Fibroblast of the conjunctiva (primary cell): ENCODE results near the gene RBM33.
"Not testable (repeated sequence)": the region's sequence is repeated elsewhere in the genome, so short reads cannot be mapped to it uniquely, and the experiment has no call there.

Experiments
- DNase-seq: peaks from one replicate; pipeline ENCODE4 v3.0.0-alpha.2; 2010; ENCODE audit warnings: low read depth

Gene RBM33

DNA sequence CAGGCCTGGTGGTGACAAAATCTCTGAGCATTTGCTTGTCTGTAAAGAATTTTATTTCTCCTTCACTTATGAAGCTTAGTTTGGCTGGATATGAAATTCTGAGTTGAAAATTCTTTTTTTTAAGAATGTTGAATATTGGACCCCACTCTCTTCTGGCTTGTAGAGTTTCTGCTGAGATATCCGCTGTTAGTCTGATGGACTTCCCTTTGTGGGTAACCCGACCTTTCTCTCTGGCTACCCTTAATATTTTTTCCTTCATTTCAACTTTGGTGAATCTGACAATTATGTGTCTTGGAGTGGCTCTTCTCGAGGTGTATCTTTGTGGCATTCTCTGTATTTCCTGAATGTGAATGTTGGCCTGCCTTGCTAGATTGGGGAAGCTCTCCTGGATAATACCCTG is 46.2 kb downstream of the RBM33 start:
- not testable (repeated sequence) for DNase-seq

DNA sequence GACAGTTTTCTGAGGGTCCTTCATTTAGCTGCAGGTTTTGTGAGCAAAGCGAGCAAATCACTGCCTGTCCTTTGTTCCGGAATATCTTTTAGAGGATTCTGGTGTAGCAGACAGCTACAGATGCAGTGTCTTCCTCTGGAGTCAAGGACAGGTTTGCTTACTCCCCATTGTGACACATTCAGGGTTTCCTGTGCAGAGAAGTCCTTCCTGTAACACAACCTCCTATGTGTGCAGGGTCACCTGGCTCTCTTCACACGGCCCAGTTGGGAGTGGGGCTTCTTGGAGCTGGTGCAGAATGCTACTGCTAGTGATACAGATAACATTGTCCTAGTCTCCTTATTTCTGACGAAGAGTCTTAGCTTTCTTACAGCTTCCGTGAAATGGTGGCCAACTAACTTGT is 47.9 kb downstream of the RBM33 start:
- no peak for DNase-seq

DNA sequence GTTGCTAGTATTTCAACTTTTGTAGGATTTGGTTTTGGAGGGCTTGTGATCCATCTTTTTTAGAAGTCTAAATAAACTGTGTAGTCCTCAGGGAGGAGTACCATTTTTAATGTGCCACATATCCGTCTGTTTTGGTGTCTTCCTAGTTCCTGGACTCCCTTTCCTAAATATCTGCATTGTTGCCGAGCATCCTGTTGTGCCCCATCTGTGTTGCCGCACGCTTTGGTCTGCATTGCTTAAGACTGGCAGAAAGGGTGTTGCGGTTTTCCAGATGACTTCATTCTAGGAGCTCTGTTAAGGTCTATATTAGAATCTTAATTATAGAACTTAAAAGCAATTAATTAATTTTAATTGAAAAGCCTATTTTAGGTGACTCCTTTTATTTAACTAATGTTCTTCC is 49.4 kb downstream of the RBM33 start:
- DNase-seq, result no peak

DNA sequence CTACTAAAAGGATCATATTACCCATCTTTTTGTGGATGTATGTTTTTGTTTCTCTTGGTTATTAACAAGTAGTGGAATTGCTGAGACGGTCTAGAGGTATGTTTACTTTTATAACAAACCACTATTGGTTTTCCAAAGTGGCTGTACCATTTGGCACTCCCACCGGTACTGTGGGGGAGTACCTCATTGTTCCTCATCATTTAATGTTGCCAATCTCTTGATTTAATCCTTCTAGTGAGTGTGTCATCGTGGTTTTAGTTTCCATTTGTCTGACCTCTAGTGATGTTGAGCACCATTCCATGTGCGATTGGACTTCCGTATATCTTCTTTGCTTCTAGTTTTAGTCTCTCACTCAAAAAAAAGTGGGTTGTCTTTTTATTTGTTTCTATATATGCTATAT is 50.4 kb downstream of the RBM33 start:
- no peak for DNase-seq

DNA sequence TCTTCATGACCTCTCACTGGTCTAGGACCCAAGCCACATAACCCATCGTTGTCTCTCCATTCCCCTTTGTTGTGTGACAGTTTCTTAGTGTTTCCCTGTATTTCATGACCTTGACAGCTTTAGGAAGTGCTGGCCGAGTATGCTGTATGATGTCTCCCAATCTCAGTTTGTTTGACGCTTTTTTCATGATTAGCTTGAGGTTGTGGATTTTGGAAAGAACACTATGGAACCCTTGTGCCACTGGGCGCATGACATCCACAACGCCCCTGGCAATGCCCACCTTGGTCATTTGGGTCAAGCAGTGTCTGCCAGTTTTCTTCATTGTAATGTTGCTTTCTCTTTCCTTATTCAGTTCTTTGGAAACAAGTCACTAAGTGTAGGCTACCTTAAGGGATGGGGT is 52.3 kb downstream of the RBM33 start:
- no peak for DNase-seq

DNA sequence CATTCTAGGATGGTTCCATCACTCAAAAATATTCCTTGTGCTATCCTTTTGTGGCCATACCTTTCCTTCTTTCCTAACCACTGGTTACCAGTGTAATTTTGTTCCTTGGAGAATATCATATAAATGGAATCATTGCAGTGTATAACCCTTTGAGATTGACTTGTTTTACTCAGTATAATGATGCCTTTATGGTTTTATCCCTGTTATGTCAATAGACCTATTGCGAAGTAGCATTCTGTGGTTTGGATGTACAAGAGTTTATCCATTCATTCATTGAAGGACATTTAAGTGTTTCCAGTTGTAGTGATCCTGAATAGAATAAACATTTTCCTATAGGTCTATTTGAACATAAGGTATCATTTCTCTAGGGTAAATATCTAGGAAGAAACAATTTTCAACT is 54.2 kb downstream of the RBM33 start:
- DNase-seq, result no peak

DNA sequence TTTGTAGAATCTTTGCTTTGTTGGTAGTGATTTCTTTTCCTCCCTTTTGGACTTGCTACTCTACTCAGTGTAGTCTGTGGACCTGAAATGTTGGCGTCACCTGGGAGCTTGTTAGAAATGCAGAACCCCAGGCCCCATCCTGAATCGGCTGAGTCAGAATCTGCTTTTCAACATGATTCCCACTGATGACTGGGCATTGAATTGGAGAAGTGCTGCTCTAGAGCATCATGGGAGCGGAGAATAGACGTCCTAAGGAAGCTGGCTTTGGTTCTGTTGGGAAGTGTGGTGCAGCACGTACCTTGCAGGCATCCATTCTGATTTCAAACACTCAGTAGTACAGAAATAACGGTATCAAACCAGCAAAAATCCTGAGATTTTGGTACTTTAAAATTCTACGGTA is 54.7 kb downstream of the RBM33 start:
- DNase-seq, result no peak

DNA sequence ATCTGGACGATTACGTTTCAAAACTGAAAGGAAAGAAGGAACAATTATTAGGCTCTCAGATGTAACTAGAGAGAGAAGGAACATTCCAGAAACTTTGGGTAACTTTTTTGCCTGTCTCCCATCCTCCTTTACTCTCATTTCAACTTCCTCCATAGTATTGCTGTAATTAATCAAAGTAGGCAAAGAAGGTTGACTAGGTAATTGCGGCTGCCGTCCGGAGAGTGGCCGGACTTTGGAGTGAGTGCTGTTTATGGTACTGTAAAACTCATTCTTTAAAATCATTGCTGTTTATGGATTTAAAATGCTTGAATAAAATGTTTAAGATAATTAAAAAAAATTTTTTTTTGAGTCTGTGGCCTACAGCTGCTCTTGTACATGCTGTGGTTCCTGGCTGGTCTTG is 56.4 kb downstream of the RBM33 start:
- DNase-seq, result no peak

DNA sequence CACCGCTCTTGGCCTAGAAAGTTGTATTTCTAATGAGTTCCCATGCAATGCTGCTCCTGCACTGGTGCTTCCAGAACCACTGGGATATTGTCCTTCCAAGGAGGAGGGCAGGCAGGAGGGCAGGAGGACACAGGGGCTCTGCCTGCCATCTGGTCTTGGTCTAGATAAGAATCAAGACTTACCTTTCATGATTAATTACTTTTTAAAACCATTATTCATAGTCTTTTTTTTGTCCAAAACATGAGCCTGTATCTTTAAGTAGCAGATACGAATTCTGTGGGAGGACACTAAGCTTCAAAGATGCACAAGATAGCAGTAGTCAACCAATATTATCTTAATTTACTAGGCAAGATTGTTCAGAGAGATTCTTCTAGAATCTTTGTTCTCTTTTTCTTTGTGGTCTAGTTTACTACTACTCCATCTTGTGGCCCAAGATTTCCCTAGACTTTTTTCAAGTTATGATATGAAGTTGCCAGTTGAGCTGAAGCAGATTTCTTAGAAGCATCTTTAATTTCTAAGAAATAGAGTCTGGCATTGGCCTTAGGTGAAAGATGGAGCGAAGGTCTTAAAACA is 57.6 kb downstream of the RBM33 start:
- no peak for DNase-seq

DNA sequence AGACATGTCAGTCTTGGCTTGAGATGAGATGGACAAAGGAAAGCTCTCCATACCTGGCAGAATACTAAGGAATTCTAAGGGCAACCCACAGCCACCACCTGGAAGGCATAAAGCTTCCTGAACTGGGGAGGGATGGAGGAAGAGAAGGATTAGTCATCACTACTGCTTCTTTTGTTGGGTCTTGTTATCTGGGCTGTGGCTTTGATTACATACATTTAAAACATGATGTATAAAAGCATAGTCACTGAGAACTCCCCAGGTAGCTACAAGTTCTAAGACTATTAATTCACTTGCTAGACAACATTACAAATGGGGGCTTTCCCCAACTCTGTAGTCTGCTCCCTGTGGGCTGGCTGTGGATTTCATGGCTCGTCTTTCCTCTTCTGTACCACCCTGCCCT is 58.2 kb downstream of the RBM33 start:
- no peak for DNase-seq

DNA sequence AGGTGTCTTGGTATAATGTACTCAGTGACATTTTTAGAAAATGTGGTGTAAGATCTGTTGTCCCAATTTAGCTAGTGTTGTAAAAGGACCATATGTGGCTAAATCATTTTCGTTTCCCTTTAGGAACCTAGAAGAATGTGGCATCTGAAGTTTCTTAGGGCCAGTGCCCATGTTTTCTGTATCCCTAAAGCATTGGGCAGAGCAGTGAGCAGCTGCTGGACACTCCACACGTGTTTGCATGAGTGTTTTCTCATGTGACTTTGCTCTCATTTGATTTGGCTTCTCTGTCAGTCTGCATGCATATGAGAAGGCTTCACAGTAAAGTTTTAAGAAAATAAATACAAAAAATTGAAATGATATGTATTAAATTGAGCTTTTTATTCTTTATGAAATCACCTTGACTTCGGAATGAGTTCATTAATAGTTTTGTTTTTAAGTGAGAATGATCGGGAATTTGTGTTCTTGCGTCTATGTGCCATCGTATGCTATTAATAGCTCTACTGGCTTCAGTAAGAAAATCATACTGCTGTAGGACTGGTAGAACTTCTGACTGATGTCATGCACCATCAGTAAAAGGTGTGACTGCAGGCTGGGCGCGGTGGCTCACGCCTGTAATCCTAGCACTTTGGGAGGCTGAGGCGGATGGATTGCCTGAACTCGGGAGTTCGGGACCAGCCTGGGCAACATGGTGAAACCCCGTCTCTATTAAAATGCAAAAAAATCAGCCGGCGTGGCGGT is 61.3 kb downstream of the RBM33 start:
- no peak for DNase-seq

DNA sequence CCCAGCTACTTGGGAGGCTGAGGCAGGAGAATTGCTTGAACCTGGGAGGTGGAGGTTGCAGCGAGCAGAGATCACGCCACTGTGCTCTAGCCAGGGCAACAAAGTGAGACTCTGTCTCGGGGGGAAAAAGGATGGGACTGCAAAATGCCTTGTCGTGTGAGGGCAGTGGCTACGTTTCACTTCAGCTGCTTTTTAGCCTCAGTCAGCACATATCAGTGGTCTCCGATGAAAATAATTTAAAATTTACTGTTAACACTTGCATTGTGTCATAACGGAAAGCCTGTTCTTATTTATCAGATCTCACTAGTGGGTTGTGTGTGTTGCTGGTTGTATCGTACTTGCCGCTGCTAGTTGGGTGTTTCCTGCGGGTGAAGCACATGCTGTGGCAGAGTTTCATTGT is 61.9 kb downstream of the RBM33 start:
- no peak for DNase-seq

DNA sequence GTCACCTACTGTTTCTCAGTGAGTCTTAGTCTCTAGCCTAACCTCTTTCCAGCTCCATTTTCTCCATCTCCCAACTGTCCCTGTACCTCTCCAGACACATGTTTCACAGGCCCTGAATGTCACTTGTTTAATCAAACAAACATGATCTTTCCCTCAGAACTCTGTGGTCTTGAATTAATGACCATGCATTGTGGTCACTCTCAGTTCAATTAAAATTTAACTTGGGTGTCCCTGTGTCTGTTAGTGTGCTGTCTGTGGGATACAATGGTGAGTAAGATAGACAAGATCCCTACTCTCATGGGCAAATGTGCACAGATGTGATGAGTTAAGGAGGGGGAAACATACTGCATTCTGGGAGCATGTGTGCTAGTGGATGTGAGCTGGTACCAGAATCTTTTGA is 65.0 kb downstream of the RBM33 start:
- DNase-seq, result no peak

DNA sequence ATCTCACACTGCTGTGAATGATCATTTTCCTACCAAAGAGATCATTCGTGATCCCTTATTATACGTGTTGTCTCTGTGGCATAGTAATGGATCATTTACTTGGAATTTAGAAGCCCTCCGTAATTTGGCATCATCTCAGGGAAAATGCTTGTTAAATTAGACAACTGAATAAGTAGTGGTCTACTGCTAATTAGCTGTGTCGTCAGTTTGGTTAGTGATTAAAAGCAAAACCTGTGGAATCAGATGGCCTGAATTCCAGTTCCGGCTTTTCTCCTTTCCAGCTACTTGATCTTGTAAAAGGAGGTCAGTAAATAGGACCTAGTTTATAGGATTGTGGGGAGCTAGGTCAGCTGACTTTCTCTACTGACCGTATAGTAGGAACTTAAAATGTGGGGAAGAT is 65.6 kb downstream of the RBM33 start:
- no peak for DNase-seq

DNA sequence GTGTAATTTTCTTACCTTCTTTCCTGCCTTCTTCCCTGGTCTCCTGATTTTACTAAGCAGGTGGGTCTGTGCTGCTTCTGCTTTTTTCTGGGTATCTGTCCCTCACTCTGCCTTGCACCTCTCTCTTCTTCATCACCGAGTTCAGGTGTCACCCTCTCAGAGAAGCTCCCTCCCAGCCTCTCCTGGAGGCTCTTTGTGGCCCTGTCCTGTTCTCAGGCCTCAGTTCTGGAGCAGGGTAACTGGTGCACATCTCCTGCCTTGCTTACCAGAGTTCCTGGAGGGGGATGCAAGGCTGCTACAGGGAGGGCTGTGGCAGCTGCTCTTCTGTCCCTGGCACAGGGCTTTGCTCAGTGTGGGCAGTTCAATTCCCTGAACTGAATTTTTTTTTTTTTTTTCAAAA is 66.1 kb downstream of the RBM33 start:
- no peak for DNase-seq

DNA sequence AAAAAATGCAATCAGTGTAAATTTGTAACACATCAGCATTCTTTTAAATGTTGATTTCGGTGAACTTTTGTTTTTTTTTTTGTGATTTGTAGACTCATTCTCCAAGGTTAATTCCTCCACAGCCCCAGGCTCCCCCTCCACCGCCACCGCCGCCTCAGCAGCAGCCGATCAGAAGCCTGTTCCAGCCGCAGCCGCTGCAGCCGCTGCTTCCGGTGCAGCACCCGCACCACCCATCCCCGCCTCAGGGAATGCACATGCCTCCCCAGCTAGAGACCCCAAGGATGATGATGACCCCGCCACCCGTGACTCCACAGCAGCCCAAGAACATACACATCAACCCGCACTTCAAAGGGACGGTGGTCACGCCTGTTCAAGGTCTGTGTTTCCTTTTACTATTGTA is 66.6 kb downstream of the RBM33 start:
- no peak for DNase-seq

DNA sequence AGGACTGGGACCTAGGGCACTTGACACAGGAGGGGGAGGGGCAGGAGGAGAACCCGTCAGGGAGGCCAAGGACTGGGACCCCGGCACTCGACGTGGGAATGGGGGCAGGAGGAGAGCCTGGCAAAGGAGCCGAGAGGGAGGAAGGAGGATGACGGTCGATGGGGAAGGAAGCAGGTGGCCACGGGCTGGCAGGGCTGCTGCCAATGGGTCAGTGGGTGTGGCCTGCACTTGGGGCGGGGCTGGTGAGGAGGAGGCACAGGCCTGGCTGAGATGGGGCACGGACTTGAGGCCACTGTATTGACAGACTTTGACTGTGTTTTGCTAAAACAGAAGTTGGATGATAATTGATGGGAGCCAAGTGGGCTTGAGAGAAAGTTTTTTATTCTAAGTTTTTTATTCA is 68.9 kb downstream of the RBM33 start:
- no peak for DNase-seq

DNA sequence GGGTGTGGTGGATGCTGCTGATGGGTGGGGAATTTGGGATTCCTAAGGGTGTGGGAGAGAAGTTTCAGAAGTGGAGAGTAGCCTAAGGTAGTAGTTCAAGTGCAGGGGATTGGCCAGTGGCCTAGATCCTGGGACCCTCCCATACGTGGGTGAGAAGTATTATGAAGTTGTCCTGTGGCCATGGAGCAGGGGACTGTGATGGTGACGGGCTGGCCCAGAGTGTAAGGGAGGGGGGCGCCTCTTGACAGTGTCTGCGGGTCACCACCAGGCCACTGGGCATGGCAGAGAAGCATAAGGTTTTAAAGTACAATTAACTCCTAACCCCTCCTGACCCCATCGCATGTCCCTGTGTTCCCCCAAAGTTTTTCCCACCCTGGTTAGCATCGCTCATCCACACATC is 70.2 kb downstream of the RBM33 start:
- DNase-seq, result no peak

DNA sequence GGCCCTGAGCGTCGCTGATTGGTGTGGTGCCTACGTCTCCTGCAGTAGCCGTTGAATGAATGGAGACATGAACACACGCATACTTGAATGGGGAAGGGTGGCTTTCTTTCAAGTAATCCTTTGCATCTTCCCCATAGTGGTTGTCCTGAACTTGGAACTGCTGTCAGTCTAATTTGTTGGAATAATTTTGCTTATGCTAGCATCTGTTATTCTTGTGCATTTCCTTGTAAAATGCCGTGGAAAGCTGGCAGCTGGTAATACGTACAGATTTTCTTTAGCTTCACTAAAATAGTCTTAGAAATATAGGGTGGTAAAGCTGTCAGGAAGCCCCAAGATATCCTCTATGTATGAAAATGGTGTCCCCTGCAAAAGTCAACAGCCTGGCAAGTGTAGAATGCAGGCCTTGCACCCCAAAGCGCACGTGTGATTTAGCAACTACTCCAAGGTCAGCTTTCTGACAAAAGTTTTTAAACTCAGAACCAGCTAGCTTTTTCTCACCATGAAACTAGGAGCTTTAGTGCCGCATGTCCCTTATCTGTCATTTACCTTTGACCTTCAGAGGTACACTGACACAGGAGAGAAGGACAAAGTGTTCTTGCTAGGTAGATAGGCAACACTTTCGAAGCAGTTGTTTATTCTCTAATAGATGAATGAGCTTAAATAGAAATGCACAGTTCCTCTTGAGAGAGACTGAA is 70.8 kb downstream of the RBM33 start:
- DNase-seq, result no peak

DNA sequence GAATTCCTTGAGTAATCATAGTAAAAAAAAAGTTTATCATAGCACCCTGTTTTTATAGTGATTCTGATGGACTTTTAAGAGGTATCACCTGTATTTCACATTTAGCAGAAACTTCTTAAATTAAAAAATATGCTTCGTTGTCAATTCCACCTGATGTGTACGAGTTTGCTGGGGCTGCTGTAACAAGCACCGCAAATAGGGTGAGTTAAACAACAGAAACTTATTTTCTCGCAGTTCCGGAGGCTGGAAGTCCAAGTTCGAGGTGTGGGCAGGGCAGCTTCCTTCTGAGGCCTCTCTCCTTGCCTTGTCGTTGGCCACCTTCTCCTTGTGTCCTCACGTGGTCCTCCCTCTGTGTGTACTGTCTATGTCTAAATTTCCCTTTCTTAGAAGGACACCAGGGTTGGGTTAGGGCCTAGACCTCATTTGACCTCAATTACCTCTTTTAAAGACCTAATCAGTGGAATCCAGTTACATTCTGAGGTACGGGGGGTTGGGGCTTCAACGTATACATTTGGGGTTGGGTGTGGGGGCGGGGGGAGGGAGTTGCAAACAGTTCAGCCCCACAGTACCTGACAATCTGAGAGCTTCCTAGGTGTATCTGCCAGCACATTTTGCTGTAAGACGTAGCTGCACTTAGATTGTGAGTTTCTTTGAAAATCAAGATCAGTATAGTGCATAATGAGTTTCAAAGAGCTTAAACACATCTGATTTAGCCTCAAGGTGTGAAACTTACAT is 72.7 kb downstream of the RBM33 start:
- no peak for DNase-seq

DNA sequence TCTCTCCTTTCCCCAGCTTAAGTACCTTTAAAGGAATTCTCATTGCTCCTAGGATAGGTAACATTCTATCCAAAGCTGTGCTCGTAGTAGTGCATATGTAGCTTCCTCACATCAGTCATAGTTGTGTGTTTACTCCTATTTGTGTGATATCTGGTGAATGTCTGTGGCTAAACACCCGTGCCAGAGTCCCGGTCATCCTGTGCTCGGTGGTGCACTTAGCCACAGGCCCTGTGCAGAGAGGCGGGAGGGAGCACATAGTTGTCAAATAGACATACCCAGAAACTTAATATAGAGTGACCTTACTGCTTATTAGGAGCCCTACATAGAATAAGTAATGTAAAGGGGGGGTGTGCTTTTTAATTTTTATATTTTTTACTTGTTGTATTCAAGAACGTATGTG is 76.6 kb downstream of the RBM33 start:
- no peak for DNase-seq

DNA sequence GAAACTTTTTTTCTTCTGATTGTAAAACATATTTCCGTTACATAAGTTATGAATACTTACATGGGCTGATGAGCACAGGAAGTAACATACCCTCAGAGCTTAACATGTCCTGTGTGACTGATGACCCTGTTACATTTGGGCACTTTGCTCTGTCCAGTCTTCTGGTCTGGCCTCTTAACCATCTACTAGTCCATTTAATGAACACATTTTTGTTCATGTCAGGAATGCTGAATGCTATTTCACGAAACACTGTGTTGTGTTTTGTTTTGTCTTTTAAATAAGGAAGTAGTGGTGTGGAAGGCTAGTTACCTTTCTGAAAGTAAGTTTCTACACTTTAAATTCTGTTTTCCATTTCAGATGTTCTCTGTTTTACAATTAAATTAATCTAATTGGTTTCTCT is 77.7 kb downstream of the RBM33 start:
- no peak for DNase-seq

DNA sequence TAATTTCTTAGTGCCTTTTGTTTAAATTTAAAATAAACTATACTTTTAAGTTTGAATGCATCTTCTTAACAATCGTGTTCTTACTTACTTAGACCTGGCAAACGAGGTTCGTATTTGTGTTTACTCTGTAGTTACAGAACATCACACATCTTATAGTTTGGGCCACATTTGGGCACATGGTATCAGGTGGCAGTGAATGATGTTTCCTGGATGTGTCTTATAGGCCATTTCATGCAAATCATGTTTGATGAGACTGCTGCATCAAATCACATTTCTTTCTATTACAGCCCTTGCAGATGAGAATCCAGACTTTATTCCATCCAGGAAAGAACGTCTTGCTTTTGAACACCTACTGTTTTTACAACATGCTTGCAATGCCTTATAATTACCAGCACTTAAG is 78.5 kb downstream of the RBM33 start:
- no peak for DNase-seq
